HL-60 (cell line): ENCODE measurements around the gene ABHD8.

Experiments
- DNase-seq, 2 experiments: peaks; one replicate each; pipeline ENCODE4 v3.0.0-alpha.2; 2010 to 2020; ENCODE audit warnings: low read depth in 1 of 2, low spot score in 1 of 2
- H3K27ac ChIP-seq: fragments of 250-450 bp; sonication (Bioruptor Pico); replicated peaks from 2 replicates; pipeline ENCODE4 v1.5.1; 2020; ENCODE audit warnings: mild to moderate bottlenecking, moderate library complexity
- H3K27me3 ChIP-seq: fragments of 250-450 bp; sonication (Bioruptor Pico); 2 replicates; pipeline ENCODE4 v1.5.1; 2021; ENCODE audit warnings: mild to moderate bottlenecking, moderate library complexity; ENCODE audit not compliant: insufficient read depth, poor library complexity, severe bottlenecking
- H3K4me3 ChIP-seq: replicated peaks from 2 replicates; pipeline ENCODE4 v1.5.1; 2011; ENCODE audit warnings: mild to moderate bottlenecking, control low read depth, low read length; ENCODE audit not compliant: insufficient read depth
- GABPA ChIP-seq: IDR thresholded peaks from 2 replicates; pipeline ENCODE4 v1.6.1; 2012; ENCODE audit warnings: low read depth
- POLR2AphosphoS5 ChIP-seq: IDR thresholded peaks from 2 replicates; pipeline ENCODE4 v1.6.1; 2012; ENCODE audit warnings: low read depth
- SPI1 ChIP-seq: IDR thresholded peaks from 2 replicates; pipeline ENCODE4 v1.6.1; 2012; ENCODE audit warnings: low read depth, mild to moderate bottlenecking, borderline replicate concordance
- TF ChIP-seq, protein P1 (sequence below): IDR thresholded peaks from one replicate; pipeline ENCODE4 v1.5.1; 2011; ENCODE audit warnings: low read length, control low read depth, inconsistent platforms; ENCODE audit not compliant: insufficient read depth
- TF ChIP-seq, protein P2 (sequence below): IDR thresholded peaks from 2 replicates; pipeline ENCODE4 v1.6.1; 2012; ENCODE audit warnings: low read depth; ENCODE audit not compliant: insufficient replicate concordance

The ABHD8 gene

DNA sequence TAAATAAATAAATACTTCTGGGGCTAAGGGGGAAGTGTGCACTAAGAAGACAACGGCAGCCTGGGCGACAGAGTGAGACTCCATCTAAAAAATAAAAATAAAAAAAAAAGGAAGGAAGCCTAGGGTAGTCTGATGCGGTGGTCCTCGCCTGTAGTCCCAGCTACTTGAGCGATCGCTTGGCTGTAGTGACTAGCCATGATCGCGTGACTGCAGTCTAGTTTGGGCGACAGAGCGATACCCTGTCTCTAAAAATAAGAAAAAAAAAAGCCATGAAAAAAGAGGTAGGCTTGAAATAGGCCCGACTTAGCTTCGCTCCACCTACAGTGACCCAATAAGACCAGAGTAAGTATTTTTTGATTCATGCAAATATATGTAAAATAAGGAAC is 36.6 kb downstream of the ABHD8 start:
- no peak for DNase-seq
- Histone ChIP-seq H3K4me3 (peak overlapping the region; percentile 4; the same call in 1 of the 2 replicates), H3K27me3 (no peaks in the 10 kb centered on the region), H3K27ac (peak overlapping the region; percentile 25)
- TF ChIP-seq, protein P1, sequence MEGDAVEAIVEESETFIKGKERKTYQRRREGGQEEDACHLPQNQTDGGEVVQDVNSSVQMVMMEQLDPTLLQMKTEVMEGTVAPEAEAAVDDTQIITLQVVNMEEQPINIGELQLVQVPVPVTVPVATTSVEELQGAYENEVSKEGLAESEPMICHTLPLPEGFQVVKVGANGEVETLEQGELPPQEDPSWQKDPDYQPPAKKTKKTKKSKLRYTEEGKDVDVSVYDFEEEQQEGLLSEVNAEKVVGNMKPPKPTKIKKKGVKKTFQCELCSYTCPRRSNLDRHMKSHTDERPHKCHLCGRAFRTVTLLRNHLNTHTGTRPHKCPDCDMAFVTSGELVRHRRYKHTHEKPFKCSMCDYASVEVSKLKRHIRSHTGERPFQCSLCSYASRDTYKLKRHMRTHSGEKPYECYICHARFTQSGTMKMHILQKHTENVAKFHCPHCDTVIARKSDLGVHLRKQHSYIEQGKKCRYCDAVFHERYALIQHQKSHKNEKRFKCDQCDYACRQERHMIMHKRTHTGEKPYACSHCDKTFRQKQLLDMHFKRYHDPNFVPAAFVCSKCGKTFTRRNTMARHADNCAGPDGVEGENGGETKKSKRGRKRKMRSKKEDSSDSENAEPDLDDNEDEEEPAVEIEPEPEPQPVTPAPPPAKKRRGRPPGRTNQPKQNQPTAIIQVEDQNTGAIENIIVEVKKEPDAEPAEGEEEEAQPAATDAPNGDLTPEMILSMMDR = no peak
- TF ChIP-seq POLR2AphosphoS5 = no peak
- TF ChIP-seq, protein P2, sequence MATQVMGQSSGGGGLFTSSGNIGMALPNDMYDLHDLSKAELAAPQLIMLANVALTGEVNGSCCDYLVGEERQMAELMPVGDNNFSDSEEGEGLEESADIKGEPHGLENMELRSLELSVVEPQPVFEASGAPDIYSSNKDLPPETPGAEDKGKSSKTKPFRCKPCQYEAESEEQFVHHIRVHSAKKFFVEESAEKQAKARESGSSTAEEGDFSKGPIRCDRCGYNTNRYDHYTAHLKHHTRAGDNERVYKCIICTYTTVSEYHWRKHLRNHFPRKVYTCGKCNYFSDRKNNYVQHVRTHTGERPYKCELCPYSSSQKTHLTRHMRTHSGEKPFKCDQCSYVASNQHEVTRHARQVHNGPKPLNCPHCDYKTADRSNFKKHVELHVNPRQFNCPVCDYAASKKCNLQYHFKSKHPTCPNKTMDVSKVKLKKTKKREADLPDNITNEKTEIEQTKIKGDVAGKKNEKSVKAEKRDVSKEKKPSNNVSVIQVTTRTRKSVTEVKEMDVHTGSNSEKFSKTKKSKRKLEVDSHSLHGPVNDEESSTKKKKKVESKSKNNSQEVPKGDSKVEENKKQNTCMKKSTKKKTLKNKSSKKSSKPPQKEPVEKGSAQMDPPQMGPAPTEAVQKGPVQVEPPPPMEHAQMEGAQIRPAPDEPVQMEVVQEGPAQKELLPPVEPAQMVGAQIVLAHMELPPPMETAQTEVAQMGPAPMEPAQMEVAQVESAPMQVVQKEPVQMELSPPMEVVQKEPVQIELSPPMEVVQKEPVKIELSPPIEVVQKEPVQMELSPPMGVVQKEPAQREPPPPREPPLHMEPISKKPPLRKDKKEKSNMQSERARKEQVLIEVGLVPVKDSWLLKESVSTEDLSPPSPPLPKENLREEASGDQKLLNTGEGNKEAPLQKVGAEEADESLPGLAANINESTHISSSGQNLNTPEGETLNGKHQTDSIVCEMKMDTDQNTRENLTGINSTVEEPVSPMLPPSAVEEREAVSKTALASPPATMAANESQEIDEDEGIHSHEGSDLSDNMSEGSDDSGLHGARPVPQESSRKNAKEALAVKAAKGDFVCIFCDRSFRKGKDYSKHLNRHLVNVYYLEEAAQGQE = no peak
- TF ChIP-seq SPI1 = no peak
- no peak for TF ChIP-seq GABPA

DNA sequence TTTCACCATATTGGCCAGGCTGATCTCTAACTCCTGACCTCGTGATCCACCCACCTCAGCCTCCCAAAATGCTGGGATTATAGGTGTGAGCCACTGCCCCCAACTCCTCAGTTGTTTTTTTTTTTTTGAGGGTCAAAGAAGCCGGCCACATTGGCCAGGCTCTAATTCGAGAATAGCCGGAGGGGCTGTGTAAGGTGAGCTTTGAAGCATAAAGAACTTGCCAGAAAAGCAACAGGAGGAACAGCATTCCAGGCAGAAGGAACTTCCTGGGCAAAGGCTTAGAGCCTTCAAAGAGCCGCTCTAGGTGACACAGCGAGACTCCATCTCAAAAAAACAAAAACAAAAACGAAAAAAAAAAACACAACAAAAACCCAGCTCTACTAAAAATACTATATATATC is 37.2 kb downstream of the ABHD8 start:
- DNase-seq = no peak
- TF ChIP-seq, protein P1 = no peak
- TF ChIP-seq SPI1 (no peak), POLR2AphosphoS5 (no peak), GABPA (no peak)
- TF ChIP-seq, protein P2 = no peak
- H3K27ac ChIP-seq = peak overlapping the region; percentile 25
- H3K4me3 ChIP-seq = no peak overlapping the region
- H3K27me3 ChIP-seq = no peaks in the 10 kb centered on the region

DNA sequence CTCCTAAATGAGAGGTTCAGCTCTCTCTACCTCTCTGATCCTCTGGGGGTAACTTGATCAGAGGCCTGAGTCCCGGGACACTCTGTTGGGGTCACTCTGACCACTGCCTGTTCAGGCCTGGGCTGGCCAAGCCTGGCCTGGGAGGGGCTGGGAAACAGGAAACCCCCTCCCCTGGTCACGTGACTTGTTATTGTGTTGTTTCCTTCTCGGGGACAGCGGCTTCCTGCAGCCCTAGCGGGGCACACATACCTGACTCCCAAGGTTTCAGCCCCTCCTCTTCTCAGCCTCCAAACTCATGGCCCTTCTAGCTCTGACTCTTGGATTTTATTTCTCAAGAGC is 38.6 kb downstream of the ABHD8 start, which contains the start of gene USHBP1:
TSS of gene USHBP1 (minus strand) at position 105 of the 339 bp plus-strand sequence. CDS start 446 bp downstream, outside the sequence.
- no peak within 1 kb of the TSS for H3K4me3 ChIP-seq
- TF ChIP-seq POLR2AphosphoS5 (no peak), SPI1 (no peak), GABPA (no peak)
- TF ChIP-seq, protein P2 = no peak
- TF ChIP-seq, protein P1 = no peak
- H3K27me3 ChIP-seq = no peaks in the 10 kb centered on the region
- H3K27ac ChIP-seq = no peak within 1 kb of the TSS
- no peak for DNase-seq
